Calu3 (cell line): ENCODE data around the gene ZBTB20. TPM values are rescaled to one million over a fixed set of nuclear protein-coding genes. Genes with fewer than 3 reads are reported as not detected.

Experiments
- BruUV-seq: library from RNA; stranded (reverse); fragments of 400-500 nt; replicated peaks from 2 replicates; lab custom pipeline; 2021; lab: Mats Ljungman, UMichigan
- CTCF ChIA-PET: fragments of 300-600 bp; sonication (Branson Sonifier 250); formaldehyde crosslinking; loops from one replicate; lab custom pipeline; 2022; ENCODE audit warnings: antibody characterized with exemption; lab: Charles Lee
- DNase-seq: peaks from one replicate; pipeline ENCODE4 v3.0.0; 2022
- H3K27ac Mint-ChIP-seq: one replicate; pipeline ENCODE4 v1.8.0; 2022; ENCODE audit warnings: mixed read lengths; ENCODE audit not compliant: unreplicated experiment
- H3K27me3 Mint-ChIP-seq: one replicate; pipeline ENCODE4 v1.8.0; 2022; ENCODE audit warnings: mixed read lengths; ENCODE audit not compliant: unreplicated experiment
- H3K36me3 Mint-ChIP-seq: one replicate; pipeline ENCODE4 v1.8.0; 2022; ENCODE audit warnings: mild to moderate bottlenecking, moderate library complexity, mixed read lengths; ENCODE audit not compliant: insufficient read depth, unreplicated experiment
- H3K4me1 Mint-ChIP-seq: one replicate; pipeline ENCODE4 v1.8.0; 2022; ENCODE audit warnings: mild to moderate bottlenecking, low read depth, mixed read lengths; ENCODE audit not compliant: unreplicated experiment
- H3K4me3 Mint-ChIP-seq: one replicate; pipeline ENCODE4 v1.8.0; 2022; ENCODE audit warnings: mild to moderate bottlenecking, low read depth, moderate library complexity, mixed read lengths; ENCODE audit not compliant: unreplicated experiment
- H3K9me3 Mint-ChIP-seq: one replicate; pipeline ENCODE4 v1.8.0; 2022; ENCODE audit warnings: low read depth, mixed read lengths; ENCODE audit not compliant: unreplicated experiment
- CTCF ChIP-seq: fragments of 200-600 bp; IDR thresholded peaks from one replicate; pipeline ENCODE4 v1.8.0; 2022; ENCODE audit warnings: antibody characterized with exemption; ENCODE audit not compliant: unreplicated experiment
- intact Hi-C: fragments of 100-400 bp; cut with micrococcal nuclease; formaldehyde crosslinking; loops from one replicate; pipeline ENCODE4 v1.10.0; 2022; ENCODE audit not compliant: unreplicated experiment
- total RNA-seq: library from RNA; stranded (reverse); gene quantifications from 2 replicates; pipeline ENCODE4 v1.2.3, GENCODE V29; 2022

Gene ZBTB20
- total RNA-seq, 1 experiment from 2014 or later, result 24.1 TPM

- no peaks in the 10 kb centered on the region for H3K4me1 Mint-ChIP-seq
- TF ChIP-seq CTCF, result no peak
- DNase-seq, result no peak
- intact Hi-C loops, result no loop called here
- no peaks in the 10 kb centered on the region for H3K36me3 Mint-ChIP-seq
- BruUV-seq, result no TSS peak
- H3K4me3 Mint-ChIP-seq, result no peak overlapping the region
- CTCF ChIA-PET, result no interaction called here
- no peaks in the 10 kb centered on the region for H3K9me3 Mint-ChIP-seq
- no peak overlapping the region for H3K27ac Mint-ChIP-seq
- no peaks in the 10 kb centered on the region for H3K27me3 Mint-ChIP-seq
Observed at GRCh38 chr3:114697401-114697800, 449.7 kb downstream of the ZBTB20 start.

DNA sequence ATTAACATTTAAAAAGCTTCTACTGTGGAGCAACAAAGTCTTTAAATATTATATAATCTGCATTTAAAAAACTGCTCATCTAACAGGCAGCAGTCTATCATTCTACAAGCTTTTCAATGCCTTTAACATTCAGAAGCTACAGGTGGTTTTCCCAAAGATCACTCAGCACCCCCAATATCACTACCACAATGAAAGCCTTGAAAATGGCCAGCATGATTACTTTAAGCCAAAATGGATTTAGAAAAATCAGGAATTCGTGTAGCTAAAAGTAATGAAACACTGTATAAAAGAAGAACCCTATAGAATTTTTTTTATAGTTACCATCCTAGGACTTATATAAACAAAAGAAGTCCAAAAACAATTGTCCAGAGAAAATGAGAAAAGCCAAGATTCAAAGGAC is 452.8 kb downstream of the ZBTB20 start:
- no peak for TF ChIP-seq CTCF
- CTCF ChIA-PET, result no interaction called here

DNA sequence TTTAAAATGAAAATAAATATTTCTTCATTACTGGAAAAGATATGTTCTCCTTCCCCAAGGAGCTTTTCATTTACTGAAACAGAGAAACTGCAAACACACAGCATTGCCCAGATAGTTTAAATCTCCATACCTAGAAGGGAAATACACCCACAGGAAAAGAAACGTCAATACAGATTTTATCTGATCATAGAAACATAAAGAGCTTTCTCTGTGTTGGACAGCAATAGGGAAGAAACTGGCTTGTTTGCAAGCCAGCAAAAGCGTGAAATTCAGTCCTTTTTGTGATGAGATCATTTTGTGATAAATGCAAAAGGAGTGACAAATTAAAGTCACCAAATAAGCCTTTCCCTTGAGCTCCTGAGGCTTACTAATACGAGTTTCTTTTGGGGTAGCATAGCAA is 455.2 kb downstream of the ZBTB20 start:
- H3K27ac Mint-ChIP-seq, result no peak overlapping the region
- H3K27me3 Mint-ChIP-seq, result no peaks in the 10 kb centered on the region
- H3K9me3 Mint-ChIP-seq, result no peaks in the 10 kb centered on the region
- H3K4me3 Mint-ChIP-seq, result no peak overlapping the region
- BruUV-seq, result no TSS peak
- no peaks in the 10 kb centered on the region for H3K36me3 Mint-ChIP-seq
- no peak for TF ChIP-seq CTCF
- CTCF ChIA-PET, result no interaction called here
- peaks cover 6% of the 10 kb centered on the region for H3K4me1 Mint-ChIP-seq
- DNase-seq, result no peak
- intact Hi-C loops, result no loop called here

More for the DNA sequence above, 452.8 kb downstream of the ZBTB20 start:
- Mint-ChIP-seq H3K27me3 (no peaks in the 10 kb centered on the region), H3K4me3 (no peak overlapping the region), H3K4me1 (peaks cover 6% of the 10 kb centered on the region), H3K36me3 (no peaks in the 10 kb centered on the region), H3K27ac (no peak overlapping the region), H3K9me3 (no peaks in the 10 kb centered on the region)
- BruUV-seq, result no TSS peak
- no peak for DNase-seq
- intact Hi-C loops, result no loop called here

DNA sequence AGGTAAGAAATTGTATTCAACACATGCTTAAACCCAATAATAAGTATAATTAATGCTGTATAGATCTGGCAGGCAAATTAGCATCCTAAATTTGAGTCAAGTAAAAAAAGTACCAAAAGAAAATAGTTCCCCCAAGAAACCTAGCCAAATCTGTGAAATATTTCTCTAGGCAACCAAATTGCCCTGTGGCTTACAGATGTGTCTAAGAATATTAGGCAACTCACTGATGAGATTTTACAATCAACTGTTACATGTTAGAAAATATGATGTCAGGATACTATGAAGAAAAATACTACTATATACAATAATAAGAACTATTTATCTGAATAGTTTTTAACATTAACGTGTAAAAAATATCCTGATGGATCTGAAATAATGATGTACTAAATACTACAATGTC is 456.2 kb downstream of the ZBTB20 start:
- Mint-ChIP-seq H3K27me3 (no peaks in the 10 kb centered on the region), H3K27ac (no peak overlapping the region), H3K4me1 (peaks cover 6% of the 10 kb centered on the region), H3K36me3 (no peaks in the 10 kb centered on the region), H3K9me3 (no peaks in the 10 kb centered on the region), H3K4me3 (no peak overlapping the region)
- intact Hi-C loops, result no loop called here
- no TSS peak for BruUV-seq
- TF ChIP-seq CTCF, result no peak
- CTCF ChIA-PET, result no interaction called here
- DNase-seq, result no peak
